Mesenchymal stem cell (in vitro differentiated cells and primary cell): ENCODE measurements around the gene EPAS1.
A peak's percentile ranks its signal among the peaks of the same experiment; 100 is the strongest.

Experiments used
- DNase-seq: peaks from one replicate; pipeline ENCODE4 v3.0.0-alpha.2; 2013
- H2AFZ ChIP-seq: one replicate; pipeline ENCODE4 v1.6.1; 2013; ENCODE audit warnings: low read depth, mild to moderate bottlenecking, control low read depth, inconsistent platforms, low read length, moderate library complexity
- H2AK5ac ChIP-seq: 2 replicates; pipeline ENCODE4 v1.6.1; 2013; ENCODE audit warnings: low read length, moderate library complexity, mild to moderate bottlenecking, inconsistent platforms; ENCODE audit not compliant: severe bottlenecking
- H2BK120ac ChIP-seq: one replicate; pipeline ENCODE4 v1.6.1; 2013; ENCODE audit warnings: low read depth, mild to moderate bottlenecking, inconsistent platforms, low read length, moderate library complexity
- H2BK12ac ChIP-seq, 2 experiments: one replicate each; pipeline ENCODE4 v1.6.1; 2013; ENCODE audit warnings: inconsistent platforms in 2 of 2, low read length in 2 of 2, mild to moderate bottlenecking in 2 of 2, moderate library complexity in 2 of 2, control low read depth in 1 of 2
- H2BK15ac ChIP-seq: one replicate; pipeline ENCODE4 v1.6.1; 2013; ENCODE audit warnings: mild to moderate bottlenecking, low read depth, inconsistent platforms; ENCODE audit not compliant: poor library complexity, severe bottlenecking
- H2BK5ac ChIP-seq: 2 replicates; pipeline ENCODE4 v1.6.1; 2013; ENCODE audit warnings: low read depth, mild to moderate bottlenecking, low read length, control low read depth, inconsistent platforms; ENCODE audit not compliant: poor library complexity, severe bottlenecking
- H3K14ac ChIP-seq, 2 experiments: one replicate each; pipeline ENCODE4 v1.6.1; 2013; ENCODE audit warnings: inconsistent platforms in 2 of 2, low read length in 2 of 2, control low read depth in 1 of 2, mild to moderate bottlenecking in 1 of 2, moderate library complexity in 1 of 2
- H3K18ac ChIP-seq, 2 experiments: one replicate each; pipeline ENCODE4 v1.6.1; 2013; ENCODE audit warnings: inconsistent platforms in 2 of 2, low read length in 2 of 2, control low read depth in 1 of 2, low read depth in 1 of 2, mild to moderate bottlenecking in 1 of 2
- H3K23ac ChIP-seq, 2 experiments: one replicate each; pipeline ENCODE4 v1.6.1; 2013; ENCODE audit warnings: inconsistent platforms in 2 of 2, low read length in 2 of 2, mild to moderate bottlenecking in 2 of 2, moderate library complexity in 2 of 2, control low read depth in 1 of 2
- H3K27ac ChIP-seq: 2 replicates; pipeline ENCODE4 v1.5.1; 2013; ENCODE audit warnings: mild to moderate bottlenecking, moderate library complexity, low read length, control low read depth, inconsistent platforms; ENCODE audit not compliant: poor library complexity, severe bottlenecking
- H3K27me3 ChIP-seq, 2 experiments: 2 replicates each; pipeline versions ENCODE4 v1.6.1 to v1.7.0; 2013; ENCODE audit warnings: low read length in 2 of 2, mild to moderate bottlenecking in 2 of 2, moderate library complexity in 2 of 2, control low read depth in 1 of 2, inconsistent platforms in 1 of 2; ENCODE audit not compliant: control insufficient read depth in 1 of 2, insufficient read depth in 1 of 2
- H3K36me3 ChIP-seq, 2 experiments: 2 replicates each; pipeline versions ENCODE4 v1.6.1 to v1.7.0; 2013; ENCODE audit warnings: low read length in 2 of 2, control low read depth in 1 of 2, inconsistent platforms in 1 of 2, low read depth in 1 of 2, mild to moderate bottlenecking in 1 of 2; ENCODE audit not compliant: insufficient read depth in 2 of 2, control insufficient read depth in 1 of 2
- H3K4ac ChIP-seq, 2 experiments: one replicate each; pipeline ENCODE4 v1.6.1; 2013; ENCODE audit warnings: inconsistent platforms in 2 of 2, low read length in 2 of 2, mild to moderate bottlenecking in 2 of 2, moderate library complexity in 2 of 2, control low read depth in 1 of 2, low read depth in 1 of 2
- H3K4me1 ChIP-seq: 2 replicates; pipeline ENCODE4 v1.6.1; 2013; ENCODE audit warnings: low read depth, low read length, control low read depth; ENCODE audit not compliant: control insufficient read depth, insufficient read depth
- H3K4me2 ChIP-seq: 2 replicates; pipeline ENCODE4 v1.6.1; 2013; ENCODE audit warnings: low read length, mild to moderate bottlenecking, inconsistent platforms; ENCODE audit not compliant: poor library complexity, severe bottlenecking
- H3K4me3 ChIP-seq, 2 experiments: 2 replicates each; pipeline versions ENCODE4 v1.5.1 to v1.7.0; 2013; ENCODE audit warnings: low read length in 2 of 2, mild to moderate bottlenecking in 2 of 2, control low read depth in 1 of 2, low read depth in 1 of 2; ENCODE audit not compliant: insufficient read depth in 1 of 2
- H3K79me1 ChIP-seq: replicated peaks from 2 replicates; pipeline ENCODE4 v1.6.1; 2013; ENCODE audit warnings: mild to moderate bottlenecking, control low read depth, low read length, inconsistent platforms; ENCODE audit not compliant: poor library complexity, severe bottlenecking
- H3K9ac ChIP-seq: 2 replicates; pipeline ENCODE4 v1.7.0; 2013; ENCODE audit warnings: mild to moderate bottlenecking, low read length, moderate library complexity
- H3K9me3 ChIP-seq: 2 replicates; pipeline ENCODE4 v1.7.0; 2013; ENCODE audit warnings: mild to moderate bottlenecking, low read length; ENCODE audit not compliant: control insufficient read depth
- H4K8ac ChIP-seq: one replicate; pipeline ENCODE4 v1.6.1; 2013; ENCODE audit warnings: inconsistent platforms, mild to moderate bottlenecking, low read length, moderate library complexity
- H4K91ac ChIP-seq: one replicate; pipeline ENCODE4 v1.6.1; 2013; ENCODE audit warnings: mild to moderate bottlenecking, low read length, inconsistent platforms
- WGBS: methylation state at CpG from one replicate; pipeline ENCODE4 v1.1.7; 2013; ENCODE audit warnings: mixed read lengths; 5-methylcytosine and 5-hydroxymethylcytosine counted together

EPAS1 gene

GRCh38 chr2:46371854-46372253 is 74.6 kb downstream of the EPAS1 start:
- Histone ChIP-seq H2BK15ac (peak overlapping the region; percentile 52), H2AK5ac (no peak overlapping the region), H3K4me2 (no peak overlapping the region), H3K4ac (no peak overlapping the region), H3K23ac (no peak overlapping the region), H3K79me1 (no peaks in the 10 kb centered on the region), H3K27ac (no peak overlapping the region), H3K18ac (no peak overlapping the region), H3K9ac (no peak overlapping the region), H4K8ac (no peak overlapping the region), H3K14ac (no peak overlapping the region), H3K9me3 (peaks cover 7% of the 10 kb centered on the region), H2BK5ac (no peak overlapping the region), H4K91ac (no peak overlapping the region), H3K27me3 (no peaks in the 10 kb centered on the region), H2BK12ac (no peak overlapping the region), H3K4me3 (no peak overlapping the region), H2AFZ (no peak overlapping the region), H3K36me3 (peaks cover 44 to 90% of the 10 kb centered on the region in 2 experiments), H3K4me1 (no peaks in the 10 kb centered on the region), H2BK120ac (no peak overlapping the region)
- no peak for DNase-seq
- WGBS: no CpG with 5 or more reads among the region's 1 CpG

- no peak for DNase-seq
- no peak overlapping the region for H2BK120ac ChIP-seq
These were observed 75.3 kb downstream of the EPAS1 start for GRCh38 chr2:46372475-46372874.

GRCh38 chr2:46373238-46373637 is 76.0 kb downstream of the EPAS1 start:
- H3K27me3 ChIP-seq: no peaks in the 10 kb centered on the region

More at GRCh38 chr2:46372475-46372874, 75.3 kb downstream of the EPAS1 start:
- Histone ChIP-seq H3K4me1 (no peaks in the 10 kb centered on the region), H4K91ac (no peak overlapping the region), H3K9me3 (peaks cover 7% of the 10 kb centered on the region), H3K9ac (no peak overlapping the region), H2BK5ac (no peak overlapping the region), H3K14ac (no peak overlapping the region), H3K36me3 (peaks cover 47 to 94% of the 10 kb centered on the region in 2 experiments), H2BK15ac (no peak overlapping the region), H3K4me2 (no peak overlapping the region), H3K79me1 (no peaks in the 10 kb centered on the region), H3K4me3 (no peak overlapping the region), H4K8ac (no peak overlapping the region), H2AFZ (no peak overlapping the region), H3K4ac (no peak overlapping the region), H3K27ac (no peak overlapping the region), H3K27me3 (no peaks in the 10 kb centered on the region), H2AK5ac (no peak overlapping the region), H3K18ac (no peak overlapping the region), H3K23ac (no peak overlapping the region), H2BK12ac (no peak overlapping the region)
- 100% methylated on average over 2 of the region's 2 CpGs for WGBS

GRCh38 chr2:46375566-46376125 is 78.4 kb downstream of the EPAS1 start:
- no peak overlapping the region for H3K4me2 ChIP-seq
- no peak overlapping the region for H3K4me3 ChIP-seq
- no peak overlapping the region for H4K8ac ChIP-seq
- no peak overlapping the region for H2AFZ ChIP-seq
- no peak overlapping the region for H3K18ac ChIP-seq
- no peak overlapping the region for H2BK120ac ChIP-seq
- H4K91ac ChIP-seq: no peak overlapping the region
- no peak overlapping the region for H2AK5ac ChIP-seq
- no peaks in the 10 kb centered on the region for H3K79me1 ChIP-seq
- no peak overlapping the region for H3K4ac ChIP-seq
- no peak for DNase-seq
- no peak overlapping the region for H3K27ac ChIP-seq
- H2BK12ac ChIP-seq: no peak overlapping the region
- H3K23ac ChIP-seq: no peak overlapping the region
- H3K4me1 ChIP-seq: no peaks in the 10 kb centered on the region
- peaks cover 7% of the 10 kb centered on the region for H3K9me3 ChIP-seq
- peaks cover 61 to 94% of the 10 kb centered on the region in 2 experiments for H3K36me3 ChIP-seq
- H3K9ac ChIP-seq: no peak overlapping the region
- 98% methylated on average over 12 of the region's 12 CpGs for WGBS
- H2BK5ac ChIP-seq: no peak overlapping the region
- H3K14ac ChIP-seq: no peak overlapping the region
- no peak overlapping the region for H2BK15ac ChIP-seq
- no peaks in the 10 kb centered on the region for H3K27me3 ChIP-seq

More at GRCh38 chr2:46373238-46373637, 76.0 kb downstream of the EPAS1 start:
- H2BK120ac ChIP-seq: no peak overlapping the region
- peaks cover 7% of the 10 kb centered on the region for H3K9me3 ChIP-seq
- no peak overlapping the region for H2BK15ac ChIP-seq
- no peaks in the 10 kb centered on the region for H3K4me1 ChIP-seq
- no peak overlapping the region for H2AK5ac ChIP-seq
- H3K27ac ChIP-seq: no peak overlapping the region
- peaks cover 54 to 94% of the 10 kb centered on the region in 2 experiments for H3K36me3 ChIP-seq
- WGBS: 97% methylated on average over 4 of the region's 4 CpGs
- H3K4me2 ChIP-seq: no peak overlapping the region
- H3K4ac ChIP-seq: no peak overlapping the region
- H3K18ac ChIP-seq: no peak overlapping the region
- no peak overlapping the region for H3K14ac ChIP-seq
- no peak overlapping the region for H2BK5ac ChIP-seq
- no peak overlapping the region for H4K8ac ChIP-seq
- no peaks in the 10 kb centered on the region for H3K79me1 ChIP-seq
- no peak overlapping the region for H3K4me3 ChIP-seq
- no peak for DNase-seq
- H2BK12ac ChIP-seq: no peak overlapping the region
- H3K23ac ChIP-seq: no peak overlapping the region
- no peak overlapping the region for H3K9ac ChIP-seq
- H2AFZ ChIP-seq: no peak overlapping the region
- no peak overlapping the region for H4K91ac ChIP-seq
